Measurements from ENCODE around the gene SAFB2.

Gene SAFB2

DNA sequence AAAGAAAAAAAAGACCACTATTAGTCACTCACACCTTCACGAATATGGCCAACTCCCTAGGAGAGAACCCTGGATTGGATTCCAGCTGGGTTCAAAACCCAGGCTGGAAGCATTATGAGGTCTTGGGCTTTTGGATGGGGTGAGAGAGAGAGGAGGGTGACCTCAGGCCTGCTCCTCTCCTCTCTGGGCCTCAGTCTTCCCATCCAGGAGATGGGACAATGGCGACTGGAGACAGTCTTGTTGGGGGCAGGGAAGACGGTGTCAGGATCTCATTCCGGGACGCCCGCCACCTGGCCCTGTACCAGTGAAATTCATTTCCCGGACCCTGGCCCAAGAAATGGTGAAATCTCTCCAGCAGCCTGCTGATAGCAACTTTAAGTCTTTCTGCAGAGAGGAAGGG is 81.1 kb downstream of the SAFB2 start:
- FAIRE-seq (no peak), DNase-seq (ENCODE audit: insufficient read length, low spot score) (no peak)
- TF ChIP-seq, protein P1, sequence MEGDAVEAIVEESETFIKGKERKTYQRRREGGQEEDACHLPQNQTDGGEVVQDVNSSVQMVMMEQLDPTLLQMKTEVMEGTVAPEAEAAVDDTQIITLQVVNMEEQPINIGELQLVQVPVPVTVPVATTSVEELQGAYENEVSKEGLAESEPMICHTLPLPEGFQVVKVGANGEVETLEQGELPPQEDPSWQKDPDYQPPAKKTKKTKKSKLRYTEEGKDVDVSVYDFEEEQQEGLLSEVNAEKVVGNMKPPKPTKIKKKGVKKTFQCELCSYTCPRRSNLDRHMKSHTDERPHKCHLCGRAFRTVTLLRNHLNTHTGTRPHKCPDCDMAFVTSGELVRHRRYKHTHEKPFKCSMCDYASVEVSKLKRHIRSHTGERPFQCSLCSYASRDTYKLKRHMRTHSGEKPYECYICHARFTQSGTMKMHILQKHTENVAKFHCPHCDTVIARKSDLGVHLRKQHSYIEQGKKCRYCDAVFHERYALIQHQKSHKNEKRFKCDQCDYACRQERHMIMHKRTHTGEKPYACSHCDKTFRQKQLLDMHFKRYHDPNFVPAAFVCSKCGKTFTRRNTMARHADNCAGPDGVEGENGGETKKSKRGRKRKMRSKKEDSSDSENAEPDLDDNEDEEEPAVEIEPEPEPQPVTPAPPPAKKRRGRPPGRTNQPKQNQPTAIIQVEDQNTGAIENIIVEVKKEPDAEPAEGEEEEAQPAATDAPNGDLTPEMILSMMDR (IDR thresholded peaks at IDR 0.05; ENCODE audit: insufficient read depth, missing control alignments) = no peak

DNA sequence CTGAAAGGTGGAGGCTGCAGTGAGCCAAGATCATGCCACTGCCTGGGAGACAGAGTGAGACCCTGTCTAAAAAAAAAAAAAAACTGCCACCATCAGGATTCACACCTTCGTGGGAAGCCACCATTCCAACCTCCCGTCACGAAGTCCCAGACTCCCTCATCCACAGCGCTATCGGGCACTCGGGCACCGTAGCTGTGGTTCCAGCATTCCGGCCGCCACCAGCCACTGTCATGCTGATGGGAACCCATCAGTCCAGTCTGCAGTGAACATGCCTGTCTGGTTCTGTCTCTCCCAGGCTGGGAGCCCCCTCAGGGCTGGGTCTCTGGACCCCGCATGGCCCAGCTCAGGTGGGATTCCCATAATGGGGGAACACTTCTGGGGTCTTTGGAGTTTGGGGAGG is 82.4 kb downstream of the SAFB2 start:
- TF ChIP-seq, protein P1 (IDR thresholded peaks at IDR 0.05; ENCODE audit: insufficient read depth, missing control alignments) = no peak
- FAIRE-seq (no peak), DNase-seq (ENCODE audit: insufficient read length, low spot score) (no peak)

DNA sequence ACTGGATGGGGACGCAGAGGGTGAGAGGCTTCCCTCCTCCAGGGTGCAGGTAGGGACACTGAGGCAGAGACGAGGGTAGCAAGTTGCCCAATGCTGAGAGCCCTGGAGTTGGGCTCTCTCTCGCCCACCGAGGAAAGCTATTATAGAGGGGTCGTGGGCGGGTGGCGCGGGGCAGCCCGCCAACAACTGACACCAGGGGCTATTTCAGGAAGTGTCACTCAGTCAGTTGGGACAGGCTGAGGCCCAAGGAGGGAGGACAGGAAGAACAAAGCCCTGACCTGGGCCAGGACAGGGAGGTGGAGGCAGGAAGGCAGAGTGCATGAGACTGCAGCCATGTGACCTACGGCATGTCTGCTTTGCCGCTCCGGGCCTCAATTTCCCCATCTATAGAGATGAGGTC is 84.7 kb downstream of the SAFB2 start:
- TF ChIP-seq, protein P1 (IDR thresholded peaks at IDR 0.05; ENCODE audit: insufficient read depth, missing control alignments) = no peak
- no peak for DNase-seq (ENCODE audit: insufficient read length, low spot score)
- FAIRE-seq = no peak
